Cerebellar nuclear complex (tissue), 1 donor: ENCODE measurements around the gene PRKACA.

Experiments used
- DNase-seq, 2 experiments: peaks; one replicate each; lab custom pipeline; 2025; lab: John Stamatoyannopoulos, UW

PRKACA gene

GRCh38 chr19:14116918-14117578, 514 bp downstream of the PRKACA start:
- no peak for DNase-seq

- DNase-seq, result no peak
Observed at GRCh38 chr19:14116525-14116917, 1.0 kb downstream of the PRKACA start.

- DNase-seq, result no peak
Observed at GRCh38 chr19:14115756-14116155, 1.8 kb downstream of the PRKACA start.

GRCh38 chr19:14114854-14115253, 2.7 kb downstream of the PRKACA start:
- DNase-seq, result no peak

GRCh38 chr19:14114439-14114838, 3.1 kb downstream of the PRKACA start:
- no peak for DNase-seq

GRCh38 chr19:14113762-14114414, 3.7 kb downstream of the PRKACA start:
- no peak for DNase-seq

- DNase-seq, result no peak
Observed at GRCh38 chr19:14112809-14113385, 4.7 kb downstream of the PRKACA start.

GRCh38 chr19:14112051-14112808, 5.3 kb downstream of the PRKACA start:
- no peak for DNase-seq

GRCh38 chr19:14111486-14111885, 6.1 kb downstream of the PRKACA start:
- DNase-seq, result no peak

GRCh38 chr19:14110650-14111049, 6.9 kb downstream of the PRKACA start:
- no peak for DNase-seq

- DNase-seq, result no peak
Observed at GRCh38 chr19:14107581-14108461, 9.7 kb downstream of the PRKACA start.

GRCh38 chr19:14106840-14107239, 10.7 kb downstream of the PRKACA start:
- DNase-seq, result no peak

- no peak for DNase-seq
Observed at GRCh38 chr19:14105680-14106079, 11.9 kb downstream of the PRKACA start.

GRCh38 chr19:14103310-14103709, 14.3 kb downstream of the PRKACA start:
- no peak for DNase-seq

GRCh38 chr19:14102756-14103155, 14.8 kb downstream of the PRKACA start:
- no peak for DNase-seq

- no peak for DNase-seq
Observed at GRCh38 chr19:14102102-14102696, 15.4 kb downstream of the PRKACA start.

- DNase-seq, result no peak
Observed at GRCh38 chr19:14101003-14101545, 16.5 kb downstream of the PRKACA start.

- DNase-seq, result no peak
Observed at GRCh38 chr19:14097532-14098151, 19.9 kb downstream of the PRKACA start.

GRCh38 chr19:14096272-14096992, 21.1 kb downstream of the PRKACA start:
- DNase-seq, result no peak

GRCh38 chr19:14094854-14095253, 22.7 kb downstream of the PRKACA start:
- DNase-seq, result no peak
